Activated CD4-positive, alpha-beta T cell treated with anti-CD3 and anti-CD28 coated beads, Interleukin-2, Interleukin-6, amounts not matched to agents 100 ng/mL and 50 ng/mL, durations not matched to agents 16 hours and 8 hours (primary cell): ENCODE data around the gene LMNA.
"Not testable (repeated sequence)": the region's sequence is repeated elsewhere in the genome, so short reads cannot be mapped to it uniquely, and the experiment has no call there.

Source experiments
- DNase-seq: peaks from one replicate; pipeline ENCODE4 v3.0.0-alpha.2; 2020

Gene LMNA

GRCh38 chr1:156114101-156114918 lies at the start of gene LMNA:
Gene LMNA, plus strand, starts transcription at chr1:156114711. Its CDS starts 208 bp downstream, at chr1:156114919.
- peak; percentile 93 for DNase-seq

- DNase-seq: peak; percentile 22
These were observed 49.3 kb upstream of the LMNA start for GRCh38 chr1:156065212-156065611.

- DNase-seq: no peak
These were observed 48.6 kb upstream of the LMNA start for GRCh38 chr1:156065871-156066270.

- no peak for DNase-seq
These were observed 47.2 kb upstream of the LMNA start for GRCh38 chr1:156067262-156067661.

DNA sequence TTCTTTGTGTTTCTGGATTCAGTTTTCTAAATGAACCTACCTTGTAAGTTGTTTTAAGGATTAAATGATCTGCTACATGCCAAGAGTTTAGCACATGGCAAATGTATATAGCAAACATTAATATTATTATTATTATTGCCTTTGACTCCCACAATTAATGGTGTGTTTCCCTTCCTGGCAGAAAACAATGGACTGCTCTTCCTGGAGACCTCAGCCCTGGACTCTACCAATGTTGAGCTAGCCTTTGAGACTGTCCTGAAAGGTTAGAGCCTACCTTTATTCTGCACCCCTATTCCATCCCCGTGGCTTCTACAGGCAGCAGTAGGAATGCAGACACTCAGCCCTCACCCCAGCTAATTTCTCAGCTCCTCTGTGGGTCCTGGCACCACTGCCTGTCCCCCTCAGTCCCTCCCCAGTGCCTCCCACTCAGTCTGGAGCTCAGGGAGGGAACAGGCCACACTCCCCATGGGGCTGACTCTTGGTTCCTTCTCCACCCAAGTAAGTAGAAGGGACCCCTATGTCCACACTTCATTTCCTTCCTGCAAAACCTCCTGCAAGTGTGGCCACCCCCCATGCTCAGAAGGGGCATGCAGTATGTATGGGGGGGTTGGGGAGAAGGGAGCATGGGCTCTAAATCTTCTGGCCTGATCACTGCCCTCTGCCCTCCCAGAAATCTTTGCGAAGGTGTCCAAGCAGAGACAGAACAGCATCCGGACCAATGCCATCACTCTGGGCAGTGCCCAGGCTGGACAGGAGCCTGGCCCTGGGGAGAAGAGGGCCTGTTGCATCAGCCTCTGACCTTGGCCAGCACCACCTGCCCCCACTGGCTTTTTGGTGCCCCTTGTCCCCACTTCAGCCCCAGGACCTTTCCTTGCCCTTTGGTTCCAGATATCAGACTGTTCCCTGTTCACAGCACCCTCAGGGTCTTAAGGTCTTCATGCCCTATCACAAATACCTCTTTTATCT lies 44.7 kb upstream of the LMNA start:
- no peak for DNase-seq

DNA sequence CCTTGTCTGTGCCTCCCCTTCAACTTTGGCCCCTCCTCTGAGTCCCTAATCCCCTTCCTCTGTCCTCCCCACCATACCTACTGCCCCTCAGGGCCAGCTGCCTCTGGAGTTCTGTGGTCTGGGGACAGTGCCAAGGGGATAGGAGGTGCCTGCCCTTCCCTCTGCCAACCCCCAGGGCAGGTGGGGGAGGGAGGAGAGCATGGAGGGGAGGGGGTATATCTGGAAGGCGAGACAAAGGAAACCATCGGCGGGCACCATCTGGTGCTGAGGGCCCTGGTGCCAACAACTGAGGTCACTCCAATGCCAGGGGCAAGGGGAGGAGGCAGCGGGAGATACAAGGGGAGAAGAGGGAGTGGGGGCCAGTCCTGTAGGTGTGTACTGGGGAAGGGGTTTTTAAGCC lies 44.0 kb upstream of the LMNA start:
- DNase-seq: no peak

DNA sequence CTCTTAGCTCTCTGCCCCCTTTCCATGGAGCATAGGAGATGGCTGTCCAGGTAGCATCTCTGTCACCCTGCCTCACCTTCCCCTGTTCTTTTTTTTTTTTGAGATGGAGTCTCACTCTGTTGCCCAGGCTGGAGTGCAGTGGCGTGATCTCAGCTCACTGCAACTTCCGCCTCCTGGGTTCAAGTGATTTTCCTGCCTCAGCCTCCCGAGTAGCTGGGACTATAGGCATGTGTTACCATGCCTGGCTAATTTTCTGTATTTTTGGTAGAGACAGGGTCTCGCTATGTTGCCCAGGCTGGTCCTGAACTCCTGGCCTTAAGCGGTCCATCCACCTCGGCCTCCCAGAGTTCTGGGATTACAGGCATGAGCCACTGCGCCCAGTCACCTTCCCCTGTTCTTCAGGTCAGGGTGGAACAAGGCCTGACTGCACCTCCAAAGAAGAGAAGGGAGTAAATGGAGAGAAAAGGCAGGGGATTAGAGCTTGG lies 43.1 kb upstream of the LMNA start:
- not testable (repeated sequence) for DNase-seq

DNA sequence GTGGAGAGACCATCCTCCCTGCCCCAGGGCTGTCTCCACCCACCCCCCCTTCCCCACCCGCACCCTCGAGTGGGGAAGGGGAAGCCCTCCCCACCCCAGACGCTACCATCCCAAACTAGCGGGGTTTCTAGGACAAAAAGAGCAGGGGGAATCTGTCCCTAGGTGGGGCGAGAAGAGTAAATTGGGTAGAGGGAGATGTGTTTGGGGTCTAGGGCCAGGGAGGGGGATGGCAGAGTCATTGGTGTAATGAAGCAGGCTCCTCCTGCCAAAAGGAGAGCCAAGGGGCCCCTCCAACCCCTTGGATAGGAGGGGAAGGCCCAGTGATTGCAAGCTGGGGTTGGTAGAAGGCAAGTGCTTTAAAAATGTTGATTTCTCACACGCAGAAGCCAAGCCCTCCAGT lies 42.3 kb upstream of the LMNA start:
- DNase-seq: no peak

- DNase-seq: no peak
These were observed 41.3 kb upstream of the LMNA start for GRCh38 chr1:156073110-156073687.

GRCh38 chr1:156073740-156074139 lies 40.8 kb upstream of the LMNA start:
- no peak for DNase-seq

DNA sequence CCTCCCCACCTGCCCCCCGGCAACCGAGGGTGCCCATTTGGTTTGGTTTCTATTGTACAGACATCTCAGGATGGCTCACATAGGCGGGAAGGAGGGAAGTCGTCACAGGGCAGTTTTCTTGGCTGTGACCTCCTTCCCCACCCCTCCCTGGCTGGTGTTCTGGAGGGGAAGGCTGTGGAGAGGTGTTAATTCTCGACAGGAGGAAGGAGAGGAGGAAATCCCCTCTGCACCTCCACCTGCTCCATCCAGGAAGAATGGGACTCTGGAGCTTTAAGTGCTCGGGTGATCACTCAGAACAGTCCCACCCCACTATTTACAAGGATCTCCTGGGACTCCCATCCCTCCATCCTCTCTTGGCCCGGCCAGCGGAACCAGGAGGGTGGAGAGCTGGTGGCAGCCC lies 39.9 kb upstream of the LMNA start:
- no peak for DNase-seq

DNA sequence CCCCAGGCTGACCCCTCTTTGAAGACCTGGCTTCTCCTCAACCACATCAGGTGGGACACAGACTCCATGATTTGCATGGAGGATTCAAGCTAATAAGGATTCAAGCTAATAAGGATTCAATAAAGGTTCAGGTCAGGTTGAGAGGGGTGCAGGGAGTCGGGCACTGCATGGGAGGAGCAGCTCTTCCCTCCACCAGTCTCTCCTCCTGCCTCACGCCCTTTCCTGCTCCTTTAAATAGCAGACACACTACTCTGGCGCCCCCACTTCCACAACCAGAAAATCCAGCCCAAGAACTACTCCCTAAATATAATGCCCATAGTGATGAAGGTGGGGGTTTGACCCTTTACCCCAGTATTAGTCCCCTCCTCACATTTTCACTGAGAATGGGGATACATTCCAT lies 39.3 kb upstream of the LMNA start:
- no peak for DNase-seq

DNA sequence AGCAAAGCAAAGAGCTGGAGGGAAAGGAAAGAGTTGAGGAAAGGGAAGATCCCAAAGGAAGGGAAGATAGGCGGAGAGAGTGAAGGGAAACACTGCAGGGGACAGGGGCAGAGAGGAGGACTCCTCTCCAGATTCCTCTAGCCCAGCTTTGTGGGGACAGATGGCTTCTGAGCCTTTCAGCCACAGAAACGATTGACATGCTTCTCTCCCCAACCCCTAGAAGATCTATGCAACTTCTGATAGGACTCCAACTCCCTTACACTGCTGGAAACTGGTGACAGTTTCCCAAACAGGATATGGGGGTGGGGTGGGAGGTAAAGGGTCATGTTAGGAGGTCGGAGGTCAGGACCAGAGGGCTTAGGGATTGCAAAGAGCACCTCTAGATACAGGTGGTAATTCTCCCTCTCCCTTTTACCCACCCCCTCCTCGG lies 38.7 kb upstream of the LMNA start:
- no peak for DNase-seq

DNA sequence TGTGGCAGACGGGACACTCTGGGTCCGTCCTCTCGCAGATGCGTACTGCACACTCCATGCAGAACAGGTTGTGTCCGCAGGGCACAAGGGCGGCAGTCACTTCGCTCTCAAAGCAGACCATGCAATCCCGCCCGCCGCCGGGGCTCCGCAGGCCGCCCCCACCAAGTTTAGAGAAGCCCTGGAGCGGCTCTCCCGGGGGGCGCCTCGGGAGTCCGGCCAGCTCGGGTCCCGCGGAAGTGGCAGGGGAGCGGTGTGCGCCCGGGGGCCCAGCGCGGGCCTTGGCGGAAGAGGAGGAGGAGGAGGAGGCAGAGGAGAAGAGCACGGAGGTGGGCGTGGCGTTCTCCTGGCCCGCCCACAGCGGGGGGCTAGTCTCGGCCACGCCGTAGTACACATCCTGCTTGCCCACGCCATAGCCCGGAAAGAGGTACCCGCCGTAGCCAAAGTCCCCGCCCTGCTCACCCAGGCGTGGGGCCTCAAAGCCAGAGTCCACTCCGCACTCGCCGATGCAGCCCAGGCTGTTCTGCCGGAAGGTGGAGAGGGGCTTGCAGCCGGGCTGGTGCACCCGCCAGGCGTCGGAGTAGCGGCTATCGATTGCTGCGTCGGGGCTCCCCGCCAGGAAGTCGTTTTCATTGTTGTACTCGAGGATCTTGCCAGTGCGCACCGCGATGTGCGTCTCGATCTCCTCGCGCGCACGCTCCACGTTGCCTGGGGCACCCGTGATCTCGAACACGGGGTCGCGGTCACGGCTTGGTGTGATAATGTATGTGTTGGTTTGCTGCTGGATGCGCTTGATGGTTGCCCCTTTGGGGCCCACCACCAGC lies 37.7 kb upstream of the LMNA start:
- DNase-seq: no peak

DNA sequence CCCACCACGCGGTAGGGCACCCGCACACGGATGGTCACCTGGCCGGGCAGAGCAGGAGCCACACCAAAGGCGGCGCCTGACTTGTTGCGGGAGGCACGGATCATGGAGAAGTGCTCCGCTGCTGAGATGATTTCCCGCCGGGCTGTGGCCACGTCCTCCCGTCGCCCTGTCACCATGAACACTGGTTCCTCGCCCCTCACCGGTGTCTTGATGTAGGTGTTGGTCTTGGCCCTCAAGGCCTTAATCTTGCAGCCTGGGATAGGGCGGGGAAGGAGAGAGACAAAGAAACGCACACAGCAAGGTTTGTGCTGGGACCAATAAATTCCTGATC lies 37.1 kb upstream of the LMNA start:
- DNase-seq: no peak

GRCh38 chr1:156078728-156079127 lies 35.8 kb upstream of the LMNA start:
- no peak for DNase-seq

- no peak for DNase-seq
These were observed 34.7 kb upstream of the LMNA start for GRCh38 chr1:156079762-156080161.

DNA sequence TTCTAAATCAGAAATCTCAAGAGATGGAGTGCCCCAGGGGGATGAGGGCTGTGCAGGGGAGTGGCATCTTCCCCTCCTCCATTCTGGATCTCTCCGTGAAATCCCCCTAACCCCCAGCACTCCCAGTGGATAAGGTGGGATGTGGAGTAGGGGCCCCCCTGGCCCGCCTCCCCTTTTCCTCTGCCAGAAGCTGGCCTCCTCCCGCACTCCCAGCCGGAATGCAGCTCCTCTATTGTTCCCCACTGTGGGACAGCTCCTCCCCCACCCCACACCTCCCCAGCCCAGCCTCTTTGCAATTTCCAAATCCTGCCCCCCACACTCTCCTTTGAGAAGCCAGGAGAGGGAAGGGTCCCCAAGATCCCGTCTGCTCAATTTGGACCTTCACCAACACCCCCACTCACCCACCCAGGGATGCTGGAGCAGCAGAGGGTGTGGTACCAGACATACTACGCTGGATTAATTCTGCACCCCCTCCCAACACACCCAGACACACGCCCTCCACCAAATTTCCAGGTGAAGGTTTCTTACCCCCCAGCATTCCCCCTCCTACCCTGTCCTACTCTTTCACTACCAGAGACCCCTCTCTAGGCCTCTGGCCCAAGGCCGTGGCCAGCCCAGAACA lies 34.2 kb upstream of the LMNA start:
- DNase-seq: no peak

GRCh38 chr1:156080863-156081179 lies 33.7 kb upstream of the LMNA start:
- no peak for DNase-seq

GRCh38 chr1:156081180-156081916 lies 33.2 kb upstream of the LMNA start:
- no peak for DNase-seq

GRCh38 chr1:156081917-156082308 lies 32.6 kb upstream of the LMNA start:
- DNase-seq: no peak
